ENCODE data around the gene NME3. TPM values are rescaled to one million over a fixed set of nuclear protein-coding genes. Genes with fewer than 3 reads are reported as not detected.

The NME3 gene
- total and polyA plus RNA-seq, 2 of the 4 experiments (the other 2 are of a cell fraction): 12.7 to 41.2 TPM

DNA sequence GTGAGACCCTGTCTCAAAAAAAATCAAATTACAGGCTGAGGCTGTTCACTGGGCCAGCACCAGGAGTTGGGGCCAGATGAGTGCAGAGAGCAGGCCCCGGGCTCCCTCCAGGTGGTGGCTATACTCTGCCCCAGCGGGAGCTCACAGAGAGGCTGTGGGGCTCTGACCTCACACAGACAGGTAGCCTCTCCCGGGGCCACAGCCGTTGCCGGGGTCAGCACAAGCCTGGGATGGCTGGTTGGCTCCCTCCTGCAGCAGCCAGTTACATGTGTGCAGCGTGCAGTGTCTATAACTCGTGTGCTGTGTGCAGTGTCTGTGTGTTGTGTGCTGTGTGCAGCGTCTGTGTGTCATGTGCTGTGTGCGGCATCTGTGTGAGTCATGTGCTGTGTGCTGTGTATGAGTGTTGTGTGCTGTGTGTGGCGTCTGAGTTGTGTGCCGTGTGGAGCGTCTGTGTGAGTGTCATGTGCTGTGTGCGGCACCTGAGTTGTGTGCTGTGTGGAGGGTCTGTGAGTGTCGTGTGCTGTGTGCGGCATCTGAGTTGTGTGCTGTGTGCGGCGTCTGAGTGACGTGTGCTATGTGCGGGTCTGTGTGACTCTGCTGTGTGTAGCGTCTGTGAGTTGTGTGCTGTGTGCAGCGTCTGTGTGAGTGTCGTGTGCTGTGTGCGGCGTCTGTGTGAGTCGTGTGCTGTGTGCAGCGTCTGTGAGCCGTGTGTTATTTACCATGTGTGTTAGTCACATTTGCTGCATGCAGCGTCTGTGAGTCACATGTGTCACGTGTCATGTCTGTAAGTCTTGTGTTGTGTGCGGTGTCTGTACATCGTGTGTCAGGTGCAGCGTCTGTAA, 44.5 kb downstream of the NME3 start:
- 99% methylated on average over 17 of the region's 32 CpGs; no CpG with 5 or more reads in 1 of the 2 experiments for WGBS, 2 experiments (ENCODE audit: extremely low coverage in 2 of 2, insufficient read length in 1 of 2)

More for the DNA sequence above, 44.5 kb downstream of the NME3 start:
- dilution Hi-C loops (cut with HindIII; ENCODE audit: low sequenced_read_pairs, unreplicated experiment): no loop called here
- ATAC-seq (ENCODE audit: low read depth) (no peak), DNase-seq (no peak)
- no peak overlapping the region for H3K56ac ChIP-seq (ENCODE audit: extremely low read depth, insufficient read depth, low read length)
- BruUV-seq (replicated peaks): no TSS peak
- H2BK120ac ChIP-seq (ENCODE audit: low read depth, low read length): no peak overlapping the region
- peaks cover 8% of the 10 kb centered on the region for H3K9me1 ChIP-seq (ENCODE audit: insufficient read depth, low read length)
- no peaks in the 10 kb centered on the region for H3K27me3 ChIP-seq (ENCODE audit: control insufficient read depth, insufficient read depth, low read length)
- no peak overlapping the region for H2AFZ ChIP-seq (replicated peaks; ENCODE audit: low read length, poor library complexity)
- H4K8ac ChIP-seq (ENCODE audit: low read depth in 2 of 2, low read length in 2 of 2): no peak overlapping the region
- no peak overlapping the region for H3K9ac ChIP-seq (ENCODE audit: low read depth, low read length)
- H4K91ac ChIP-seq (ENCODE audit: insufficient read depth, low read depth, low read length): no peak overlapping the region
- H2BK15ac ChIP-seq (ENCODE audit: low read depth, low read length): no peak overlapping the region
- H3K18ac ChIP-seq (ENCODE audit: low read depth, low read length): no peak overlapping the region
- no peak overlapping the region for H2AK5ac ChIP-seq (ENCODE audit: low read depth, low read length)
- H2BK20ac ChIP-seq (ENCODE audit: low read depth, low read length): no peak overlapping the region
- no peak for TF ChIP-seq BHLHE40 (IDR thresholded peaks at IDR 0.05; ENCODE audit: low read depth, low read length)
- TF ChIP-seq CHD1 (IDR thresholded peaks at IDR 0.05; ENCODE audit: low read depth, low read length): no peak
- no peak for TF ChIP-seq CEBPB (IDR thresholded peaks at IDR 0.05; ENCODE audit: low read depth, low read length)
- TF ChIP-seq RCOR1 (IDR thresholded peaks at IDR 0.05; ENCODE audit: insufficient replicate concordance, low read length): no peak
- no peak overlapping the region for H3K23ac ChIP-seq (ENCODE audit: low read depth, low read length)
- no peak overlapping the region for H3K4me3 ChIP-seq (ENCODE audit: insufficient read depth, low read depth, low read length)
- no peak overlapping the region for H2BK5ac ChIP-seq (ENCODE audit: low read depth, low read length, poor library complexity, severe bottlenecking)
- no peak overlapping the region for H3K4ac ChIP-seq (ENCODE audit: low read depth, low read length)
- peaks cover 21 to 52% of the 10 kb centered on the region in 2 experiments for H3K79me1 ChIP-seq (ENCODE audit: low read depth in 1 of 2, low read length in 2 of 2)
- H4K5ac ChIP-seq (ENCODE audit: low read depth, low read length): no peak overlapping the region
- no peak overlapping the region for H3K27ac ChIP-seq (ENCODE audit: insufficient read depth, low read length)
- H3K4me2 ChIP-seq (ENCODE audit: low read depth, low read length): no peak overlapping the region
- H3K9me3 ChIP-seq (ENCODE audit: control insufficient read depth, insufficient read depth, low read length): no peaks in the 10 kb centered on the region
- in situ Hi-C loops (cut with MboI; ENCODE audit: low sequenced_read_pairs): no loop called here
- POLR2A ChIA-PET (ENCODE audit: unreplicated experiment): interaction anchor here (0.6 kb wide), 1 partner anchor 75 kb away, joined by 4 read pairs; no protein-coding TSS in a partner anchor
- H2AK9ac ChIP-seq (replicated peaks; ENCODE audit: low read depth, low read length, poor library complexity): no peak overlapping the region
- CTCF ChIA-PET: no interaction called here
- peaks cover 44% of the 10 kb centered on the region for H3K36me3 ChIP-seq (ENCODE audit: control insufficient read depth, insufficient read depth, low read length)
- peaks cover 6% of the 10 kb centered on the region for H3K4me1 ChIP-seq (ENCODE audit: control insufficient read depth, insufficient read depth, low read length)
- intact Hi-C loops (cut with micrococcal nuclease): no loop called here
- no peak overlapping the region for H3K14ac ChIP-seq (replicated peaks; ENCODE audit: low read depth, low read length)
- H4K20me1 ChIP-seq (ENCODE audit: insufficient read depth, low read length): peaks cover 38% of the 10 kb centered on the region
